ENCODE data around the gene ZNF101.

ZNF101 gene

GRCh38 chr19:19668230-19669012, at the start of gene ZNF101:
TSS of gene ZNF101 (plus strand) at chr19:19668839. CDS start at chr19:19668964, 125 bp downstream.
- DNase-seq (ENCODE audit: low read depth): peak; percentile 86

GRCh38 chr19:19619181-19619848, 49.3 kb upstream of the ZNF101 start:
- no peak for DNase-seq (ENCODE audit: low read depth)

GRCh38 chr19:19619849-19620210, 48.8 kb upstream of the ZNF101 start:
- no peak for DNase-seq (ENCODE audit: low read depth)

- no peak for DNase-seq (ENCODE audit: low read depth)
Measured at GRCh38 chr19:19623383-19623782, 45.3 kb upstream of the ZNF101 start.

GRCh38 chr19:19624032-19624570, 44.5 kb upstream of the ZNF101 start:
- no peak for DNase-seq (ENCODE audit: low read depth)

- no peak for DNase-seq (ENCODE audit: low read depth)
Measured at GRCh38 chr19:19626516-19627472, 41.8 kb upstream of the ZNF101 start.

- peak; percentile 74 for DNase-seq (ENCODE audit: low read depth)
Measured at GRCh38 chr19:19627621-19628500, 40.8 kb upstream of the ZNF101 start, which contains the start of gene LPAR2. TSS of gene LPAR2 (minus strand) at chr19:19628220. CDS start at chr19:19627275, 945 bp downstream.

- peak; percentile 45 for DNase-seq (ENCODE audit: low read depth)
Measured at GRCh38 chr19:19628501-19629134, 40.0 kb upstream of the ZNF101 start.

GRCh38 chr19:19630062-19630414, 38.6 kb upstream of the ZNF101 start:
- no peak for DNase-seq (ENCODE audit: low read depth)

- DNase-seq (ENCODE audit: low read depth): no peak
Measured at GRCh38 chr19:19630426-19630825, 38.2 kb upstream of the ZNF101 start.

- DNase-seq (ENCODE audit: low read depth): no peak
Measured at GRCh38 chr19:19631346-19631745, 37.3 kb upstream of the ZNF101 start.

- no peak for DNase-seq (ENCODE audit: low read depth)
Measured at GRCh38 chr19:19632661-19633060, 36.0 kb upstream of the ZNF101 start.

GRCh38 chr19:19633711-19634515, 34.7 kb upstream of the ZNF101 start:
- DNase-seq (ENCODE audit: low read depth): no peak

- no peak for DNase-seq (ENCODE audit: low read depth)
Measured at GRCh38 chr19:19634516-19635312, 33.9 kb upstream of the ZNF101 start.

- no peak for DNase-seq (ENCODE audit: low read depth)
Measured at GRCh38 chr19:19635313-19635702, 33.3 kb upstream of the ZNF101 start.

- no peak for DNase-seq (ENCODE audit: low read depth)
Measured at GRCh38 chr19:19636573-19637185, 32.0 kb upstream of the ZNF101 start.

GRCh38 chr19:19637186-19637522, 31.5 kb upstream of the ZNF101 start:
- no peak for DNase-seq (ENCODE audit: low read depth)

- no peak for DNase-seq (ENCODE audit: low read depth)
Measured at GRCh38 chr19:19637523-19638251, 31.0 kb upstream of the ZNF101 start.

Data from stimulated activated CD8-positive, alpha-beta memory T cell treated with anti-CD3 and anti-CD28 coated beads, Interleukin-12 subunit alpha, Interleukin-12 subunit beta, amount 100 ng/mL, for 4 hours (primary cell).